Spleen (tissue), 11 donors: Measurements from ENCODE around the gene LRRC56. TPM values are rescaled to one million over a fixed set of nuclear protein-coding genes. Genes with fewer than 3 reads are reported as not detected.
A peak's percentile ranks its signal among the peaks of the same experiment; 100 is the strongest.
"Not testable (repeated sequence)": the region's sequence is repeated elsewhere in the genome, so short reads cannot be mapped to it uniquely, and the experiment has no call there.

Experiments used
- DNase-seq: peaks from one replicate; pipeline ENCODE4 v3.0.0-alpha.2; 2020
- H3K27ac ChIP-seq, 8 donors: fragments of 200-600 bp; sonication (generic) in 7 of 8; 1 replicate in 4 of 8; 2 replicates in 4 of 8; pipeline versions ENCODE4 v1.5.0 to v1.8.0; 2016 to 2021; ENCODE audit warnings: inconsistent platforms in 4 of 8, mild to moderate bottlenecking in 4 of 8, moderate library complexity in 1 of 8
- H3K27me3 ChIP-seq, 7 donors: fragments of 200-600 bp; sonication (generic) in 6 of 7; replicated peaks in 1 of 7; 1 replicate in 4 of 7; 2 replicates in 3 of 7; pipeline versions ENCODE4 v1.5.0 to v1.8.0; 2016 to 2021; ENCODE audit warnings: inconsistent platforms in 3 of 7, mild to moderate bottlenecking in 1 of 7
- H3K36me3 ChIP-seq, 6 donors: fragments of 200-600 bp; sonication (generic) in 5 of 6; 1 replicate in 4 of 6; 2 replicates in 2 of 6; pipeline versions ENCODE4 v1.5.0 to v1.8.0; 2016 to 2021; ENCODE audit warnings: inconsistent platforms in 2 of 6
- H3K4me1 ChIP-seq, 6 donors: fragments of 200-600 bp; sonication (generic) in 5 of 6; 1 replicate in 3 of 6; 2 replicates in 3 of 6; pipeline versions ENCODE4 v1.5.0 to v1.8.0; 2016 to 2021; ENCODE audit warnings: inconsistent platforms in 3 of 6
- H3K4me3 ChIP-seq, 8 donors: fragments of 200-600 bp; sonication (generic) in 7 of 8; 1 replicate in 4 of 8; 2 replicates in 4 of 8; pipeline versions ENCODE4 v1.5.0 to v1.8.0; 2016 to 2021; ENCODE audit warnings: inconsistent platforms in 4 of 8, mild to moderate bottlenecking in 4 of 8, moderate library complexity in 2 of 8
- H3K9me3 ChIP-seq, 8 donors: fragments of 200-600 bp; sonication (generic) in 7 of 8; 1 replicate in 4 of 8; 2 replicates in 4 of 8; pipeline versions ENCODE4 v1.5.0 to v1.8.0; 2016 to 2021; ENCODE audit warnings: inconsistent platforms in 4 of 8
- CTCF ChIP-seq, 11 experiments: fragments of 200-600 bp in 7 of 11; fragments of 450-650 bp in 4 of 11; sonication (generic) in 4 of 11; IDR thresholded peaks in 8 of 11; conservative IDR thresholded peaks in 3 of 11; 1 replicate in 7 of 11; 2 replicates in 4 of 11; pipeline versions ENCODE4 v1.4.0 to v1.8.0; 2016 to 2021; ENCODE audit warnings: antibody characterized with exemption in 11 of 11, inconsistent platforms in 4 of 11, mild to moderate bottlenecking in 1 of 11
- POLR2A ChIP-seq, 3 donors: fragments of 450-650 bp; IDR thresholded peaks; one replicate each; pipeline ENCODE4 v1.5.1; 2017; ENCODE audit warnings: antibody characterized with exemption in 3 of 3, mild to moderate bottlenecking in 1 of 3
- POLR2AphosphoS5 ChIP-seq, 3 donors: sonication (generic); formaldehyde crosslinking; IDR thresholded peaks; one replicate each; pipeline ENCODE4 v1.5.1; 2017; ENCODE audit warnings: antibody characterized with exemption in 3 of 3
- WGBS, 5 donors: extraction: QIAGEN DNeasy Blood & Tissue Kit in 3 of 5; methylation state at CpG; one replicate each; pipeline versions ENCODE4 v1.1.5 to v1.1.7; 2013 to 2018; 5-methylcytosine and 5-hydroxymethylcytosine counted together
- intact Hi-C: fragments of 100-400 bp; cut with DNase I; formaldehyde crosslinking; loops from one replicate; pipeline ENCODE4 v1.15.0; 2023; ENCODE audit warnings: low total_unique reads
- polyA plus RNA-seq, 3 donors: library from polyadenylated mRNA; stranded (reverse); fragments of 200-250 nt; gene quantifications; one replicate each; pipeline ENCODE4 v1.2.1, GENCODE V29; 2013
- total RNA-seq, 7 donors: library from RNA; depleted of rRNA in 3 of 7; stranded (reverse); fragments of >200 nt in 3 of 7; fragmentation: NEBNext Ultra II Directional in 4 of 7; extraction: Animal tissue kit (Norgen Biotek cat#: 25700) in 4 of 7; gene quantifications; one replicate each; pipeline versions ENCODE4 v1.1.0 to v1.2.1, GENCODE V29; 2016 to 2021
- donor health status: healthy with polysubstance abuse.
- donor health status: DM: no; HTN: no; CAD: no; lungs with moderate emphysema.
- donor health status: DM: no; HTN: no; CAD: no.
- donor health status: Bipolar disorder and iron deficiency.
- donor health status: healthy.
- donor health status: DM: no; HTN: no; CAD: no.
- donor health status: DM: yes; HTN: yes; CAD: no.

Gene LRRC56
- total and polyA plus RNA-seq, 10 donors, result 1.0 to 4.6 (median 2.3) TPM

GRCh38 chr11:512761-513595, 24.3 kb upstream of the LRRC56 start:
- Histone ChIP-seq H3K36me3 (peaks cover 0 to 55% (median 2%) of the 10 kb centered on the region in 6 donors), H3K9me3 (peaks cover 0 to 18% (median 13%) of the 10 kb centered on the region in 8 donors), H3K4me3 (no peak overlapping the region), H3K27ac (peak overlapping the region in 3 of 8 donors; percentile 7 to 52 (median 11)), H3K27me3 (no peaks in the 10 kb centered on the region), H3K4me1 (peaks cover 0 to 12% (median 4%) of the 10 kb centered on the region in 6 donors)
- TF ChIP-seq POLR2AphosphoS5 (IDR thresholded peaks at IDR 0.05) (peak in 2 of 3 donors; percentile 17 to 44), CTCF (IDR thresholded peaks at IDR 0.05 in 8 of 11, conservative IDR thresholded peaks at IDR 0.05 in 3 of 11) (no peak)
- DNase-seq, result no peak
- intact Hi-C loops, result no loop called here
- WGBS, 5 donors, result 89 to 93% (median 91%) methylated on average over 29 of the region's 29 CpGs

- intact Hi-C loops, result no loop called here
- WGBS, 5 donors, result 60 to 89% (median 78%) methylated on average over 10 of the region's 10 CpGs
- no peaks in the 10 kb centered on the region for H3K27me3 ChIP-seq
- no peak for DNase-seq
- no peak overlapping the region for H3K4me3 ChIP-seq
- TF ChIP-seq POLR2A (IDR thresholded peaks at IDR 0.05) (no peak), POLR2AphosphoS5 (IDR thresholded peaks at IDR 0.05) (no peak), CTCF (IDR thresholded peaks at IDR 0.05 in 8 of 11, conservative IDR thresholded peaks at IDR 0.05 in 3 of 11) (no peak)
- peaks cover 0 to 17% (median 11%) of the 10 kb centered on the region in 6 donors for H3K4me1 ChIP-seq
- peaks cover 0 to 43% (median 2%) of the 10 kb centered on the region in 6 donors for H3K36me3 ChIP-seq
- H3K27ac ChIP-seq, result no peak overlapping the region
- H3K9me3 ChIP-seq, result peaks cover 0 to 18% (median 13%) of the 10 kb centered on the region in 8 donors
These were observed 22.7 kb upstream of the LRRC56 start for GRCh38 chr11:514606-515005.

GRCh38 chr11:515131-515530, 22.2 kb upstream of the LRRC56 start:
- Histone ChIP-seq H3K9me3 (peaks cover 0 to 18% (median 13%) of the 10 kb centered on the region in 8 donors), H3K36me3 (peaks cover 0 to 38% (median 2%) of the 10 kb centered on the region in 6 donors), H3K27me3 (no peaks in the 10 kb centered on the region), H3K4me1 (peaks cover 0 to 17% (median 11%) of the 10 kb centered on the region in 6 donors), H3K4me3 (no peak overlapping the region), H3K27ac (no peak overlapping the region)
- TF ChIP-seq POLR2A (IDR thresholded peaks at IDR 0.05) (no peak), POLR2AphosphoS5 (IDR thresholded peaks at IDR 0.05) (no peak), CTCF (IDR thresholded peaks at IDR 0.05 in 8 of 11, conservative IDR thresholded peaks at IDR 0.05 in 3 of 11) (no peak)
- intact Hi-C loops, result no loop called here
- no peak for DNase-seq
- 85 to 98% (median 93%) methylated on average over 6 of the region's 6 CpGs for WGBS, 5 donors

GRCh38 chr11:516400-516799, 20.9 kb upstream of the LRRC56 start:
- TF ChIP-seq CTCF (IDR thresholded peaks at IDR 0.05 in 8 of 11, conservative IDR thresholded peaks at IDR 0.05 in 3 of 11) (no peak), POLR2AphosphoS5 (IDR thresholded peaks at IDR 0.05) (no peak), POLR2A (IDR thresholded peaks at IDR 0.05) (no peak)
- no peaks in the 10 kb centered on the region for H3K27me3 ChIP-seq
- H3K36me3 ChIP-seq, result peaks cover 0 to 25% (median 0%) of the 10 kb centered on the region in 6 donors
- WGBS, 5 donors, result 97 to 100% (median 98%) methylated on average over 4 of the region's 4 CpGs
- H3K4me1 ChIP-seq, result peaks cover 0 to 17% (median 11%) of the 10 kb centered on the region in 6 donors
- H3K27ac ChIP-seq, result no peak overlapping the region
- intact Hi-C loops, result no loop called here
- no peak for DNase-seq
- no peak overlapping the region for H3K4me3 ChIP-seq
- peaks cover 0 to 18% (median 13%) of the 10 kb centered on the region in 8 donors for H3K9me3 ChIP-seq

- peak; percentile 82 for DNase-seq
- intact Hi-C loops, H3K27me3 ChIP-seq, H3K4me3 ChIP-seq, H3K27ac ChIP-seq: not testable (repeated sequence)
- 96 to 98% (median 97%) methylated on average over 17 to 43 of the region's 43 CpGs for WGBS, 5 donors
- H3K36me3 ChIP-seq, result peaks cover 0 to 18% (median 0%) of the 10 kb centered on the region in 6 donors
- H3K9me3 ChIP-seq, result peaks cover 0 to 18% (median 13%) of the 10 kb centered on the region in 8 donors
- H3K4me1 ChIP-seq, result peaks cover 0 to 17% (median 11%) of the 10 kb centered on the region in 6 donors
These were observed 20.2 kb upstream of the LRRC56 start for GRCh38 chr11:516918-517685.
